Hepatocyte (in vitro differentiated cells): ENCODE results near the gene PEAR1. TPM values are rescaled to one million over a fixed set of nuclear protein-coding genes. Genes with fewer than 3 reads are reported as not detected.

Source experiments
- DNase-seq: peaks from one replicate; pipeline ENCODE4 v3.0.0-alpha.2; 2016; ENCODE audit warnings: low spot score
- H2AFZ ChIP-seq: fragments of 200-600 bp; sonication (generic); 2 replicates; pipeline ENCODE4 v1.6.0; 2016; ENCODE audit warnings: antibody characterized with exemption, mild to moderate bottlenecking
- H3K27ac ChIP-seq: fragments of 200-600 bp; sonication (generic); 2 replicates; pipeline ENCODE4 v1.5.1; 2016; ENCODE audit warnings: mild to moderate bottlenecking
- H3K27me3 ChIP-seq: fragments of 200-600 bp; sonication (generic); 2 replicates; pipeline ENCODE4 v1.6.1; 2016
- H3K36me3 ChIP-seq: fragments of 200-600 bp; sonication (generic); replicated peaks from 2 replicates; pipeline ENCODE4 v1.5.1; 2016; ENCODE audit warnings: low read depth; ENCODE audit not compliant: insufficient read depth
- H3K4me1 ChIP-seq: fragments of 200-600 bp; sonication (generic); 2 replicates; pipeline ENCODE4 v1.5.1; 2016; ENCODE audit warnings: mild to moderate bottlenecking, moderate library complexity; ENCODE audit not compliant: insufficient read depth
- H3K4me2 ChIP-seq: fragments of 200-600 bp; sonication (generic); 2 replicates; pipeline ENCODE4 v1.6.0; 2016
- H3K4me3 ChIP-seq: fragments of 200-600 bp; sonication (generic); 2 replicates; pipeline ENCODE4 v1.5.1; 2016; ENCODE audit warnings: mild to moderate bottlenecking
- H3K79me2 ChIP-seq: fragments of 200-600 bp; sonication (generic); 2 replicates; pipeline ENCODE4 v1.6.0; 2017; ENCODE audit warnings: mild to moderate bottlenecking
- H3K9me2 ChIP-seq: fragments of 200-600 bp; sonication (generic); replicated peaks from 2 replicates; pipeline ENCODE4 v1.6.0; 2017; ENCODE audit warnings: mild to moderate bottlenecking; ENCODE audit not compliant: insufficient read depth
- H3K9me3 ChIP-seq: fragments of 200-600 bp; sonication (generic); 2 replicates; pipeline ENCODE4 v1.5.1; 2016; ENCODE audit warnings: low read depth, mild to moderate bottlenecking
- H4K20me1 ChIP-seq: fragments of 200-600 bp; sonication (generic); 2 replicates; pipeline ENCODE4 v1.6.0; 2016; ENCODE audit warnings: mild to moderate bottlenecking; ENCODE audit not compliant: insufficient read depth, poor library complexity, severe bottlenecking
- EZH2 ChIP-seq: fragments of 200-600 bp; sonication (generic); IDR thresholded peaks from 2 replicates; pipeline ENCODE4 v1.6.1; 2016; ENCODE audit warnings: antibody characterized with exemption, mild to moderate bottlenecking, borderline replicate concordance
- EZH2phosphoT487 ChIP-seq: fragments of 200-600 bp; sonication (generic); IDR thresholded peaks from one replicate; pipeline ENCODE4 v1.6.1; 2018; ENCODE audit warnings: antibody characterized with exemption, mild to moderate bottlenecking, low read depth, moderate library complexity; ENCODE audit not compliant: unreplicated experiment, severe bottlenecking
- WGBS: methylation state at CpG from one replicate; pipeline ENCODE4 v1.1.6; 2016; ENCODE audit warnings: low lambda C conversion rate; ENCODE audit errors: missing lambda C conversion rate; 5-methylcytosine and 5-hydroxymethylcytosine counted together
- polyA plus RNA-seq: library from polyadenylated mRNA; unstranded; fragments of >200 nt; fragmentation: Nextera tagmentation; extraction: Ambion mirVana; gene quantifications from 2 replicates; pipeline ENCODE4 v1.2.1, GENCODE V29; 2016
- total RNA-seq: library from RNA; depleted of rRNA; stranded (reverse); fragments of >200 nt; gene quantifications from 2 replicates; pipeline ENCODE4 v1.2.3, GENCODE V29; 2014
- TF ChIP-seq, protein P1 (sequence below): fragments of 200-600 bp; sonication (generic); IDR thresholded peaks from 2 replicates; pipeline ENCODE4 v1.5.1; 2016; ENCODE audit warnings: antibody characterized with exemption, mild to moderate bottlenecking; ENCODE audit not compliant: poor library complexity

The PEAR1 gene
- total and polyA plus RNA-seq, 2 experiments from 2014 or later: 5.3 to 6.3 TPM

DNA sequence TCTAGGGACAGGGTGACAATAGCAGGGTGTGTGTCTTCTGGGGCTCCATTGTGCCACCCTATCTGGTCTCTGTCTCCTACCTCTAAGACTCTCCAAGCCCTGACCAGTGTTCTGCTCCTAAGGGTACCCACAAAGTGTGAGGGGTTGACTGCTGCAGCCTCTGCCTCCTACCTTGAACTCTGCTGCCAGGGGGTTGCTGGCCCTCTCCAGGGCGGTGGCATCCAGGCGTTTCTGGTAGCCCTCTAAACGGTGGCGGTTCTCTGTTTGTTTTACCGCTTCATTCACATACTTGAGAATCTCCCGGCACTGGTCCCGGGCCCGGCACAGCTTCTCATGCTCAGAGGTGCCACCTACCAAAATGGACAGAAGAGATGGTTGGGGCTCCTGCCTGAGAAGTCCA, 51.3 kb downstream of the PEAR1 start:
- no peak for DNase-seq
- TF ChIP-seq EZH2 (no peak), EZH2phosphoT487 (no peak)
- TF ChIP-seq, protein P1, sequence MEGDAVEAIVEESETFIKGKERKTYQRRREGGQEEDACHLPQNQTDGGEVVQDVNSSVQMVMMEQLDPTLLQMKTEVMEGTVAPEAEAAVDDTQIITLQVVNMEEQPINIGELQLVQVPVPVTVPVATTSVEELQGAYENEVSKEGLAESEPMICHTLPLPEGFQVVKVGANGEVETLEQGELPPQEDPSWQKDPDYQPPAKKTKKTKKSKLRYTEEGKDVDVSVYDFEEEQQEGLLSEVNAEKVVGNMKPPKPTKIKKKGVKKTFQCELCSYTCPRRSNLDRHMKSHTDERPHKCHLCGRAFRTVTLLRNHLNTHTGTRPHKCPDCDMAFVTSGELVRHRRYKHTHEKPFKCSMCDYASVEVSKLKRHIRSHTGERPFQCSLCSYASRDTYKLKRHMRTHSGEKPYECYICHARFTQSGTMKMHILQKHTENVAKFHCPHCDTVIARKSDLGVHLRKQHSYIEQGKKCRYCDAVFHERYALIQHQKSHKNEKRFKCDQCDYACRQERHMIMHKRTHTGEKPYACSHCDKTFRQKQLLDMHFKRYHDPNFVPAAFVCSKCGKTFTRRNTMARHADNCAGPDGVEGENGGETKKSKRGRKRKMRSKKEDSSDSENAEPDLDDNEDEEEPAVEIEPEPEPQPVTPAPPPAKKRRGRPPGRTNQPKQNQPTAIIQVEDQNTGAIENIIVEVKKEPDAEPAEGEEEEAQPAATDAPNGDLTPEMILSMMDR: no peak
- Histone ChIP-seq H3K36me3 (no peaks in the 10 kb centered on the region), H3K4me3 (no peak overlapping the region), H3K27me3 (no peaks in the 10 kb centered on the region), H3K79me2 (no peaks in the 10 kb centered on the region), H2AFZ (no peak overlapping the region), H3K27ac (no peak overlapping the region), H3K9me3 (no peaks in the 10 kb centered on the region), H3K9me2 (no peaks in the 10 kb centered on the region), H3K4me1 (no peaks in the 10 kb centered on the region), H4K20me1 (no peaks in the 10 kb centered on the region), H3K4me2 (no peak overlapping the region)
- 96% methylated on average over 8 of the region's 8 CpGs for WGBS

DNA sequence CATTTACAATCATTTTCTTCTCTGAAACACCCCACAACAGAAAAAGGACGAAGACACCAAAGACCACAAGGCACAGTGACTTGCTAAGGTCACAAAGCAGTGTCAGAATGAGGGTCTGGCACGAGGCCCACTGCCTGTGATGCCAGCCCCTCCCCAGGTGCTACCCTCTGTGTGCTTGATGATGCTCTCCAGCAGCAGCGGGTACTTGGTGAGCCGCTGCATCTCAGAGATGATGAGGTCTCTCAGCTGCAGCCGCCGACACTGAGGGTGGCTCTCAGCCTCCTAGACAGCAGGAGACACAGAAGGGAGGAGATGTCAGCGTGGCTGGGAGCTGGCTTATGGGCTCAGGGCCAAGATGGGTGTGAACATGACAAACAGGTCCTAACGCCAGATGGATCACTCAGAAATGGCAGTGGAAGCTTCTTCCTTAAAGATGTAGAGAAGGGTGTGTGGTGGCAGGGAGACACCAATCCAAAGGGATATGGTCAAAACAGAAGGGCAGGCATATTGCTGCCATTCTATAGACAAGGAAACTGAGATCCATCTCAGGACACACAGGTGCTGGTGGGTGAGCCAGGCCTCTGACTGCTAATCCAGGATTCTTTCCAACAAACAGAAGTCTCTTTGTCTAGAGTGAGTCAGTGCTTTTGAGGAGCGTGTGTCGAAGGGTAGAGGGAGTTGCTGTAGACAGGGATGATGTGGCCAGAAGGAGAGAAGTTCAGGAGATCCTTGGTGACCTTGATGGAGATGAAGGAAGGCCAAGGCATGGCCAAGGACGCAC, 52.6 kb downstream of the PEAR1 start:
- Histone ChIP-seq H3K79me2 (no peaks in the 10 kb centered on the region), H2AFZ (no peak overlapping the region), H3K9me3 (no peaks in the 10 kb centered on the region), H3K27me3 (no peaks in the 10 kb centered on the region), H3K9me2 (no peaks in the 10 kb centered on the region), H3K27ac (no peak overlapping the region), H3K4me1 (no peaks in the 10 kb centered on the region), H4K20me1 (no peaks in the 10 kb centered on the region), H3K4me2 (no peak overlapping the region), H3K4me3 (no peak overlapping the region), H3K36me3 (no peaks in the 10 kb centered on the region)
- TF ChIP-seq, protein P1: no peak
- TF ChIP-seq EZH2 (no peak), EZH2phosphoT487 (no peak)
- 98% methylated on average over 11 of the region's 11 CpGs for WGBS
- no peak for DNase-seq

DNA sequence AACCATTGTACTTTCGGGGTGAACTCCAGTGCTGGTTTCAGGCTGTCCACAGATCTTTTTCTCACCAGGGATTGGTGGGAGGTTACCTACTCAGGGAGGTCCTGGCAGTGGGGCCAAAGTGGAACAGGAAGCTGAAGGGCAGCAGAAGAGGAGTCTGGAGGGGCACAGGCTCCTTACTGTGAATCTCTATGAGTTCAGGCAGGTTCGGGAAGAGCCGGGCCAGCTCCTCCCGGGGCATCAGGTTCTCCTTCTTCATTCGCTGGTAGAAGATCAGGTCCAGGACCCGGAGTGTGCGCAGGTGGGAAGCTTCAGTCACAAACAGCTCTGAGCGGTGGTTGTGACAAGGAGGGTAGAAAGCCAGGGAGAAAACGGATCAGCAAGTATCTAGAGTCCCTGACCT, 53.6 kb downstream of the PEAR1 start:
- DNase-seq: no peak
- Histone ChIP-seq H3K36me3 (no peaks in the 10 kb centered on the region), H2AFZ (no peak overlapping the region), H3K79me2 (no peaks in the 10 kb centered on the region), H3K4me1 (no peaks in the 10 kb centered on the region), H3K27me3 (no peaks in the 10 kb centered on the region), H3K27ac (no peak overlapping the region), H3K4me2 (no peak overlapping the region), H3K4me3 (no peak overlapping the region), H3K9me2 (no peaks in the 10 kb centered on the region), H4K20me1 (no peaks in the 10 kb centered on the region), H3K9me3 (no peaks in the 10 kb centered on the region)
- TF ChIP-seq EZH2phosphoT487: no peak
- 98% methylated on average over 9 of the region's 9 CpGs for WGBS

DNA sequence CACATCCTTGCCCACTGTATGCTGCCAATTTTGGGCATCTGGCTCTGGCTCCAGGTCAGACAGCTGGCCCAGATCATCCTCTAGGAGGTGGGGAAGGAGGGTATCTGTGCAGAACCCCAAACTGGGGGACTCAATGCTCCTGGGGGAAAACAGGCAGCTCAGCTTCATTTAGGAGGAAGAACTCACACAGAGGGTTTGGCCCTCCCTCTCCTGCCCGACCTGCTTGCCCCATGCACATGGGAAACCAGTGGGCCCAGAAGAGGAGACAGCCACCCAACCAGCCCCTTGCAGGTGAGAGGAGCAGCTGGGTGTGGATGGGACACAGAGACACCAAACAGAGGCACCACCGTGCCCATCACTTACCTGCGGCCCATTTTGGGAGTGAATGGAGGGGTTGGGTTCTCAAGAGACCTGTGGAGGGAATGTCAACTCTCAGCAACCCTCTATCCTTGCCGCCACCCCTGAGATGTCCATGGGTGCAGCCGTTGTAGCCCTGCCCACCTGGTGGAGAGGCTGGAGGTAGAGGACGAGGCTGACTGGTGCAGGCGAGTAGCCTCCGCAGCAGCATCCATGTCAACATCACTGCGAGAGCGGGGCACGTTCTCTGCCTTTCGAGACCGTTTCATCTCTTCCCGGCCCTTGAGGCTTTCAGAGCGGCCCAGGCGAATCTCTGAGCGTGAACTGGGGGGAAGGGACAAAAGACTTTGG, 54.5 kb downstream of the PEAR1 start:
- Histone ChIP-seq H3K4me1 (no peaks in the 10 kb centered on the region), H3K27me3 (no peaks in the 10 kb centered on the region), H3K79me2 (no peaks in the 10 kb centered on the region), H3K36me3 (no peaks in the 10 kb centered on the region), H3K4me3 (no peak overlapping the region), H3K9me2 (no peaks in the 10 kb centered on the region), H3K4me2 (no peak overlapping the region), H3K27ac (no peak overlapping the region), H3K9me3 (no peaks in the 10 kb centered on the region), H2AFZ (no peak overlapping the region), H4K20me1 (no peaks in the 10 kb centered on the region)
- no peak for DNase-seq
- WGBS: 98% methylated on average over 17 of the region's 17 CpGs
- TF ChIP-seq, protein P1: no peak
- TF ChIP-seq EZH2phosphoT487: no peak
- no peak for TF ChIP-seq EZH2
